D341Med (cell line): ENCODE measurements around the gene NSG2.

Experiments used
- DNase-seq: peaks from one replicate; pipeline ENCODE4 v3.0.0; 2012; ENCODE audit warnings: low spot score

NSG2 gene

DNA sequence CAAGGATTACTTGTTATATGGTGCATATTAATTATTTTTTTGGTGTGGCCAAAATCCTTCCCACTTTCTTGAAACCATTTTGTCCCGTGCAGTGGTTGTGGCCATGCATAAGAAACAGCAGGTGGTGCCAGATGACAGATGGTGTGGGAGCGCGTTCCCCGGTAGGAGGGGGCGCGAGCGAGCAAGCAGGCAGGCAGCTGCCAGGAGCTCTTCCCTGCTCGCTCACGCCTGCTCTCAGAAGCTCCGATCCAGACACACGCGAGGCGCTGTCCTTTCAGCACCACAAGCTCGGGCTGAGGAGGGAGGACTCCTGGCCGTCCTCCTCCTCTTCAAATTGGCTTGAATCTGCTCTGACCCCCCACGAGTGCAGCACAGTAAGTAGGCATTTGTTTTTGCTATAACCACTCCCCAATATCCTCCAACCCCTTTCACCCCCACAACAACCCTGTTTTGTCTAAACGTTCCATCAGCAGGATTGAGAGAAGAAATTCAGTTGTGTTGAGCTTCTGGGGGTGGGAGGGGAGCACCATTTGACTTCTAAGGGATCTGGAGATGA lies at the start of gene NSG2:
Gene NSG2 (plus strand): TSS at position 237 of the 556 bp plus-strand sequence. CDS start 1,050 bp downstream, outside the sequence.
- peak; percentile 93 for DNase-seq

DNA sequence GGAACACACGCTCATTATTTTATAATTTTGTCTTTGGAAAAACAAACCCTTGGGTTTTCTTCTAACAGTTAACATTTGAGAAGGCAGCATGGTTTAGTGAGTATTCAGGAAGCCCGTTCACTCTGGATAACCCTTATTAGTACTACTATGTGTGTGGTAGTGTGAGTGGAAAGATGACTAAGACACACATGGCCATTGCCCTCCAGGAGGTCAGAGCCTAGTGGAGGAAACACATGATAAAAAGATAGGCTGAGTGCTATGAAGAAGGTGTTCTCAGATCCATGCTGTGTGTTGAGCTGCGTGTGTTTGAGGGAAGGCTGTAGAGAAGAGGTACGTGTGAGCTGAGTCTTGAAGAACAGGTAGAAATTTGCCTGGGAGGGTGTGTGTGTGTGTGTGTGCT lies 48.2 kb upstream of the NSG2 start:
- DNase-seq = no peak

DNA sequence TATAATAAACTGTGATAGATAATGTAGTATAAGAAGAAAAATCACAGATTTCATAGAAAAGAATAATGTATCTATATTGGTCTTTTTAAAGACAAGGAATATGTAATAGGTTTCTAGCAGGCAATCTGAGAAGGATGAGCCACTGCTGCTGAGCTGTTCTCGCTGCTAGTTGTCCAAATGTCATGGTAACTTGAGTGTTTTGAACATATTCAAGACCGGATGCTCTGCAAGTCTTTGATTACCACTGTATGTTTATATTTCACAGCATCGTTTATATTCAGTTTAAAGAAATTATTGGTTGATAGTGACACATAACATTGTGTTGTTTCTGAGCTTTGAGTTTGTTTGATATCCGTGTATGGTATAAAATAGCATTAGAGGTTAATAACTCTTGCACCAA lies 47.0 kb upstream of the NSG2 start:
- no peak for DNase-seq

DNA sequence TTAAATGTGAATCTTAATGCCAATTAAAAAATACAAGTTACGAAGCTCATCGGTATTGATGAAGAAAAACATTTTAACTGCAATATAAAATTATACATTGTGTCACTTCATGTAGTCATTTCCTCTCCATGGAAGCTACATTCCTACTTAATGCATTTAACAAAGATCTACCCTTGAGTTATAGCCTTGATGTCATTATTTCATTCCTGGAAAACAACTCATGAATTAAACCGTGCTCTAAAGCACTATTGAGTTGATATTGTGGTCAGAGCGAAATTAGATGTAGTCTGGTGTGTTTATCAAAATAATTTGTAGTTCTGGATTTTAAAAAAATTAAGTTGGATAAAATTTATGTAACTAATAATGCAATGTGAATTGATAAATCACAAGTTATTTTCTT lies 45.4 kb upstream of the NSG2 start:
- DNase-seq = no peak

DNA sequence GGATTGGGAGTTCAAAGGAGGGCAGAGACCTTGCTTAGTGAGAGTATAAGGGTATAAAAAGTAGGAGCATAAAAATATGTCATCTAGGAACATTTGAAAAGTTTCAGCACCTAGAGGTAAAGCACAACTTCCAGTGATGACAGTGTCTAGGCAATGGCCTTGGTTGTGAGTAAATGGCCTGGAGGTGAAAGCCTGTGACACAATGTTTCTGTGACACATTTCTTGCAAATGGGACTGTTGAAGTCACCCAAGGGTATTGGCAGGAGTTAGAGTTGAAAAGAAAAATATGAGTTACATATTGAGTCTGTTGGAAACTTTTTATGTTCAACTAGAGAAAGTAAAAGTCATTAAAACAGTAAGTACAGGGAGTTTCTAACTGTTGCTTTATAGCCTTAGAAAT lies 41.7 kb upstream of the NSG2 start:
- no peak for DNase-seq

DNA sequence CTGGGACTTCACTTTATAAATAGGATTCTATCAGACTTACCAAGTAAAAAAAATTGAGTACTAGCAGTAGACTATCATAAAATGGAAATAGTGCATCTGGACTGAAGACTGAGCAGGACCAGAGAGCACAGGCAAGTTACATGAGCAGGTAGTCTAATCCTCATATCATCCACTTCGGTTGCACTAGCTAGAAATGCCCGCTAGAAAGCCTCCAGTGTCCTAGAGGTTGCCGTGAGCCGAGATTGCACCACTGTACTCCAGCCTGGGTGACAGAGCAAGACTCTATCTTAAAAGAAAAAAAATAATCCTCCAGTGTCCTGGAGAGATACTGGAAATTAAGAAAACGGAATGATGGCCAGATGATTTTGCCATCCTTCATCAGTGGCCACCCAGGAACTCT lies 36.6 kb upstream of the NSG2 start:
- no peak for DNase-seq

DNA sequence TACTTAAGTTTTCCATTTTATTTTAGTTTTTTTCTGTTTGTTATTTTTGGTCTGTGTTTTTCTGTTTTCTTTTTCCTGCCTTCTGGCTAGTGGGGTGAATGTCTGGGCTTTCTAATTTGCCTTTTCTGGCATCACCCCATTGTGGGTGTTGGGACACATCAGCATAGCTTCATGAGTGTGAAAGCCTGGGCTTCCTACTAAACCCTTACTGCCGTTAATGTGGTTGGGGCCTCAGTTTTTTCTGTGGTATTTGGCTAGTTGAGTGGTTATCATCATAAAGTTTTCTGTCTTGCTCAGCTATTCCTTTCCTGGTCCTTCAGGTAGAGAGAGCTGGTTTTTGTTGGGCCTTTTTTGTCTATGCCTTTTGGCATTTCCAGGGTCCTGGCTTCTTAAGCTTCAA lies 35.1 kb upstream of the NSG2 start:
- no peak for DNase-seq

DNA sequence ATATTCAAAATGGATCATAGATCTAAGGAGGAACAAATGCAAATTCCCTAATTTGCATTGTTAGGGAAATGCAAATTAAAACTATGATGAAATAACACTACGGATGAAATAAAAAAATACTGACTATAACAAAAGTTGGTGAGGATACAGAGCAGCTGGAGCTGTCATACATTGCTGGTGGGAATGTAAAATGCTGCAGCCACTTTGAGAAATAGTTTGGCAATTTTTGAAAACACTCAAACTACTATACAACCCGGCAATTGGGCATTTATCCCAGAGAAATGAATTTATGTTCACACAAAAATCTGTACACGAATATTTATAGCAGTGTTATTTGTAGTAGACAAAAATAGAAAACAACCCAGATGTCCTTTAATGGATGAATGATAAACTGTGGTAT lies 34.1 kb upstream of the NSG2 start:
- no peak for DNase-seq

DNA sequence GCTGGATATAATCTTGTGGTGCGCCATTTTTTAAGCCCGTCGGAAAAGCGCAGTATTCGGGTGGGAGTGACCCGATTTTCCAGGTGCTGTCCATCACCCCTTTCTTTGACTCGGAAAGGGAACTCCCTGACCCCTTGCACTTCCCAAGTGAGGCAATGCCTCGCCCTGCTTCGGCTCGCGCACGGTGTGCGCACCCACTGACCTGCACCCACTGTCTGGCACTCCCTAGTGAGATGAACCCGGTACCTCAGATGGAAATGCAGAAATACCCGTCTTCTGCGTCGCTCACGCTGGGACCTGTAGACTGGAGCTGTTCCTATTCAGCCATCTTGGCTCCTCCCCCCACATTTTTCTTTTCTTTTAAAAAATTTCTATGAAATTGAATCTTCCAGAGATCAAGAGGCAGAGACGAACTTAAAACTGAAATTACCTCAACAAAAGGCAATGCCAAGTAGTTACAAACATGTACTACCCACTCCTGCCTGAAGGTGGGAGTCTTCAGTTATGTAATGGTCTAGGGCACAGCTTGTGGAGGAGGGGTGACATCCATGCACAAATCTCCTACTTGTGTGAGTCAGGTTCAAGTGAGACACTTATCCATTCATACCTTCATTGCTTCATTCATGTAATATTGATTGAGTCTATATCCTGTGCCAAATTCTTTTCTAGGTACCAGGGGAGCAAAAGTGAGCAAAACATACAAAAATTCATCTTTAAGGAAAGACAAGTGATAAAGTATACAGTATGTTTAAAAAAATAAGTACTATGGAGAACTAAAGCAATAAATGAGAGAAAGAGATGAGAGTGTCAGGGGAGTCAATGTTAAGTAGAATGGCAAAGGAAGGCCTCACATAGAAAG lies 25.2 kb upstream of the NSG2 start:
- DNase-seq = peak; percentile 58

DNA sequence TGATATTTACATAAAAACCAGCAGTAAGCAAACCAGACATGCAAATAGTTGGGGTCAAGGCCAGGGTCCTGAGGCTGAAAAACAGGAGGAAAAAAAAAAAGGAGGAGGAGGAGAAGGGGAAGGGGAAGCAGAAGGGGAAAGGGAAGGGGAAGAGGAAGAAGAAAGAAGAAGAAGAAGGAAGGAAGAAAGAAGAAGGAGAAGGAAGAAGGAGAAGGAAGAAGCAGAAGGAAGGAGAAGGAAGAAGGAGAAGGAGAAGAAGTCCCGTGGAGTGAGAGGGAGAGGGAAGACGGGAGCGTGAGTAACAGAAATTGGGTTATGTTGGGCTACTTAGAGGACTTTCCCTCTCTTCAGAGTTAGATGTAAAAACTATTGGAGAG lies 24.6 kb upstream of the NSG2 start:
- DNase-seq = no peak

DNA sequence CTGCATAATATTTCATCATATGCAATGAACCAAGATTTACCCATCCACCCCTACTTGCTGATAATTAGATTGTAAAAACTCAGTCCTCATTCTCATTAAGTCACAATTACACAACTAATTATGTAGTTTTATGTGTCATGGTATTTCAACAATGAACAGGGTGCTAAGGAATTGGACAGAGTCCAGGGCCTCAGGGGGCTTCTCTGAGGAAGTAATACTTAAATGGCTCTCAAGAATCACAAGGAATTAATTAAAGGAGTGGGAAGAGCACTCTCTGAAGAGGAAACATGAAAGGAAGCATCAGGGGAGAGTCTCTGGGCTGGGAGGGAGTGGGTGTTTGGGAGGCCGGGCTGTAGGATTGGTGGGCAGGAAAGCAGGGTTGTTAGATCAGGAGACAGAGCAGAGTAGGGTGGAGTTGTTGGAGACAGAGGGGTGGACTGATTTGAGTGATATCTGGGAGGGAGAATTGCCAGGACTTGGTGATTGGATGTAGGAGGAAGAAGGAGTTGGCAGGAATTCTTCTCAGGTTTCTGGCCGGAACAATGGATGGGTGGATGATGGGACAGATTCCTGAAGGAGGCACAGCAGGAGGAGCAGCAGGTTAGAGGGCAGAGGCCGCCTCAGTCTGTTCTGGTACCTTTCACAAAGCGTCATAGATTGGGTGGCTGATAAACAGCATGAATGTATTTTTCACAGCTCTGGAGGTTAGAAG lies 23.0 kb upstream of the NSG2 start:
- DNase-seq = no peak

DNA sequence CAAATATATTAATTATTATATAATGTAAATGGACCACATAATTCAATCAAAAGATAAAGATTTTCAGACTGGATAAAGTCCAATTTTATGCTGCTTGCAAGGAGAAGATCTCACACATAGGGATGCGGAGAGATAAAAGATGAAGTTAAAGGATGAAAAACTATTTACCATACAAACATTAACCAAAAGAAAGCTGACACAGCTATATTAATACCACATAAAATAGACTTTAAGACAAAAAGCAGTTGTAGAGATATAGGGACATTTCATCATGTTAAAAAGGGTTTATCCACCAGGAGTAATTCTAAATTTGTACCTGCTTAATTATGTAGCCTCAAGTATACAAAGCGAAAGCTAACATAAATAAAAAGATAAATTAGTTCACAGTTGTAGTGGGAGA lies 15.2 kb upstream of the NSG2 start:
- DNase-seq = no peak

DNA sequence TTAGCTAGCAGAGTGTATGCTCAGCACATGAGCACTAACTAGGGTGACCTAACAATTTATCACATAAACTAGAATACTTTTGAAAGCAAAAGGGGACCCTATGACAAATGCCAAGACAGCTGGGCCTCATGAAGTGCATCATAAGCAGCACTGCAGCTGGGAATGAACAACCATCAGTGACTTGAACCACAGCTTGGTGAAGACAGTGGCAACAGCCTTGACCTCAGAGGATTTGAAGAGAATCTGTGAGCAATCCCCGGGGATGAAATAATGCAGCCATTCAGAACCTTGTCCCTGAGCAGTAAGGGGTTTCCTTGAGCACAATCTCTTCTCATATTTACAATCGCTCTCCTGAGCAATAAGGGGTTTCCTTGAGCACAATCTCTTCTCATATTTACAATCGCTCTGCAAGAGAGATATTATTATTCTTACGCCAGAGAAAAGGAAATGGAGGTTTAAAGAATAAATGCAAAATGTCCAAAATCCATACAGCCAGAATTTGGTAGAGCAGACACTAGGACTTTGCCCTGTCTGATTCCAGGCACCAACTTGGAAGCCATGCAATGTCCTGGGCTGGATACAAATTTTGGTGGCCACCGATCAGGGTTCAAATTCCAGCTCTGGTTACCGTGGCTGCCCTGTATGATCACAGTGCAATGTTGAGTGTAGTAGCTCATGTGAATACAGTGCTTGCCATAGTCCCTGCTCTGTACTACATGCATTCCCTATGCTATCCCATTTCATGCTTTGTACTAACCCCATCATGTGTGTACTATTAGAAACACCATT lies 846 bp upstream of the NSG2 start:
- DNase-seq = no peak

DNA sequence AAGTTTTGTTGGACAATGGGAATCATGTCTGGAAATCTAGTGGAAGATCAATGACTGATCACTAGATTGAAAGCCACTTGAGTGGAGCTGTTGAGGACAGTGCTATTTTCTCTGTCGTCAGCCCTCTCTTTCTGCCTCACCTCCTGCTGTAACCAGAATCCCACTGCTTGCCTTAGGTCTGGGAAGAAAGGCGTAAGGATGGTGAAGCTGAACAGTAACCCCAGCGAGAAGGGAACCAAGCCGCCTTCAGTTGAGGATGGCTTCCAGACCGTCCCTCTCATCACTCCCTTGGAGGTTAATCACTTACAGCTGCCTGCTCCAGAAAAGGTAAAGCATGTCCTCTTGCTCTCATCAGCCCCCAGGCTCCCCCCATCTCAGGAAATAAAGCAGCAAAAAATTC lies 1.1 kb downstream of the NSG2 start:
- DNase-seq = no peak

DNA sequence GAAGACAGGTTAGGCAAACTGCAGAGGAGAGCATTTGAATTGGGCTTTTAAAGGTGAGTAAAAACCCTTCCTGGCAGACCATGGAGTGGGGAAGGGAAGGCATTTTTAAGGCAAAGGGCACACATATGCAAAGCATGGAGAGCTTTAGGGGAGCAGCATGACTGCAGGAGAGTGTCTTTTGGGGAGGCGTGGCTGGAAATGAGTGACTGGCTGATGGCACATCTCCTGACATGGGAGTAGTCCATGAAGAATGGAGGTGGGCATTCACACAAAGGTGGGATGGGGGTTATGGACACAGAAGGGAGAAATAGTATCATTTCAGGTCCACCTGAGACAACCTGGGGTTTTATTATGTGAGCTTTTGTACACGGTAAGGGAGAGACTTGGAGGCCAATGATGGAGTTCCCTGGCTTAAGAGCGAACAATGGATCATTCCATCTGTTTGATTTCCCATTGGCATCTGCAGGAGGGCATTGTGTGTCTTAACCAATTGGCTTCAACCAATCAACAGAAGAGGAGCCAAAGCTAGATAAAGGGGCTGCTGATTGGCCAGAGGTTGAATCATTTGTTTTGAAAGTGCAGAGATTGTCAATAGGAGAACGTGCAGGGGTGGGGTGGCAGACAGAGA lies 2.1 kb downstream of the NSG2 start:
- no peak for DNase-seq

DNA sequence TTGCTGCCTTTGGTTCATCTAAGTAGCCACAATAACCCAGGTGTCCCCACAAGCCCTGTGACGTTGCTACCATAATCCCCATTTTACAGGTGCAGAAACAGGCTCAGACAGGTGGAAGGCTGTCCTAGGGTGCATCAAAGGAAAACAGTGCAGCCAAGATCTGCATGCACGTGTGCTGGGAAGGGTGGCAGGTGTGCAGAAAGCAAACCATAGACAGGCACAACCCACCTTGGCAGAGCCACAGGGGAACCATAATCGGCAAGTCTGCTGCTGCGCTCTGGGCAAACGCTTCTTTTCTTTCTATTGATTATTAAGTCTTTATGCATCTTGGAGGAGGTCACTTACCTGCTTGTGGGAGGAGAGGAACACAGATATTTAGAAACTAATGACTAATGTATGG lies 7.1 kb downstream of the NSG2 start:
- no peak for DNase-seq

DNA sequence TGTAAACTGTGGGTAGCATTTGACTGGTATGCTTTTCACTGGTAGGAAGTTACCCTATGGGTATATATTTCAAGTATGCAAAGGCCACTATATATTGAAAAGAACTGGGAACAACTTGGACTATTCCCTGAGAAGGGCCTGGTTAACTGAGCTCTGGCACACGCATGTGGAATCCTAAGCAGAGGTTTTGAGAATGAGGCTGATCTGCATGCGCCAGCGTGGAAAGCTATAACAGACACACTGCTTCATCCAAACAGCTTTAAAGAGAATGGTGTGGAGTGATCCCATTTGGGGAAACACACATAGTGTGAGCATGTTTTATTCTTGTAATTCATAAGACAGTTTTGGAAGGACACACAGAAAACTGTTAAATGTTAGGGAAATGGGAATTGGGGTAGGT lies 8.4 kb downstream of the NSG2 start:
- DNase-seq = no peak

DNA sequence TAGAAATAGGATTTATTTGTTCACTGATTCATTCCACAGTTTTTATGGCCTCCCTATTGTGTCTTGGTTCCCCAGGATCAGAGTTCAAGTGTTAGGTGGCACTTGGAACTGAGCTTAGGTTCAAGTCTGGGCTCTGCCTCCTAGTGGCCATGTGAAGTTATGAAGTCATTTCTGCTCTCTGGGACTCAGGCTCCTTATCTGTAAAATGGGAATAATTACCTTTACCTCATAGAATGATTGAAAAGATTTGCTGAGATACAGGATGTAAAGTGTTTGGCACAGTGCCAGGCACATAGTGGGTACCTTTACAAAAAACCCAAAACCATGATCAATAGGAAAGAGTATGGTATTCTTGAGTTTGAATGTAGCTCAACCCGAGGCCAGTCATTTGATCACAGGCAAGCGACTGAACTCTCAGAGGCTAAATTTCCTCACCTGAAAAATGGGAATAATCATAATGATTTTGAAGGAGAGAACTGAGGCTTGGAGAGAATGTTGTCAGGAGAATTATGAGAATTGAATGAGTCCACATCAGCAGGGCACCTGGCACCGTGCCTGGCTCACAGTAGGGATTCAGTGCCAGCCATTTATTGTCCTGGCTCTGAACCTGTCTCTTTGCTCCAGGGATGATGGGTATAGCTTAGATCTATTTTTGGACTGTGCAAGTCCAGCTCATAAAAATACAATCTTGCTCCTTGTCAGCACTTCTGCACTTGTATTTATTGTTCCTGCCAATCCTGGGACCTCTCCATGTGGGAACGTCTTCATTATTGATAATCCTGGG lies 10.8 kb downstream of the NSG2 start:
- no peak for DNase-seq

DNA sequence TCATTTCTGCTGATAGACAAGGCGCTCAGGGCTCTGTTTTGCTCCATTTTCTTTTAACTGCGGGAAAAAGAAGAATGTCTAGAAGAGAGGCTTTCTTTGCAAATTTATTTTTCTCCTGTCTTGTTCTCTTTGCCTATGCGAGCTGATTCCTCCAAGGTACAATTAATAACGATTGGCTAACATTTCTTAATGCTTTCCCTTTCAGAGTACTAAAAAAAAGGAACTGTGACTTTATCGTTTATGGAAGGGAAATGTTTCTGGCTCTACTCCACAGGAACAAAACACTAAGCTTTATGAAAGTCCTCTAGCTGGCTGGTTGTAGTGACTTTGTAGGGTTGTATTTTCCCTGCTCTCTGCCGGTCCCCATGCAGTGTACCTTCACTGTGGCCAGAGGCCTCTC lies 11.7 kb downstream of the NSG2 start:
- no peak for DNase-seq

DNA sequence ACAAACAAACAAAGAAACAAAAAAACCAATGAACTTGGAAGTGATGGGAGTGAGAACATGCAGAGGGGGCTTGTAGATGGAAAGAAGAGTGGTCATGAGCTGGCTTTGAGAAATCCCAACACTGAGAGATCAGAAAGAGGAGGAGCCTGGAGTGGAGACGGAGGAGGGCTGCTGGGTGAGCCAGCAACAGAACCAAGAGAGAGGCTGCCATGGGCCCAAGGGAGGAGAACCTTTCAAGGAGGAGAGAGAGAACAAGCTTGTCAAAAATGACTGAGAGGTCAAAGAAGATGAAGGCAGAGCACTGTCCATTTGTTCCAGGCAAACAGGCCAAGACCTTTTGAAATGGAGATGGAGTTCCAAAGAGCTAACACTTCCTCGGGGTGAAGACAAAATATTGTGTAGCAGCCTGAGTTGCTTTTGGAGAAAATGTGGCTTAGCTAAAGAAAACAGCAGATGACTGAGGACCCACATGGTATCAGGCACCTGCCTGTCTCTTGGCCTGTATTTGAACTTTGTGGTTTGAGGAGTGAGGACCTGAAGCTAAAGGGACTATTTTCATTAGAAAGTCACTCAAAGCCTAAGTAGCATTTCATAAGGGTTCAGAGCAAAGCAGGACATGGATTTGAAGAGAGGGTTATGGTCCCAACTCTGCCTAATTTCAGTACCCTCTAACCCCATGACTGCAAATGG lies 13.1 kb downstream of the NSG2 start:
- DNase-seq = no peak

DNA sequence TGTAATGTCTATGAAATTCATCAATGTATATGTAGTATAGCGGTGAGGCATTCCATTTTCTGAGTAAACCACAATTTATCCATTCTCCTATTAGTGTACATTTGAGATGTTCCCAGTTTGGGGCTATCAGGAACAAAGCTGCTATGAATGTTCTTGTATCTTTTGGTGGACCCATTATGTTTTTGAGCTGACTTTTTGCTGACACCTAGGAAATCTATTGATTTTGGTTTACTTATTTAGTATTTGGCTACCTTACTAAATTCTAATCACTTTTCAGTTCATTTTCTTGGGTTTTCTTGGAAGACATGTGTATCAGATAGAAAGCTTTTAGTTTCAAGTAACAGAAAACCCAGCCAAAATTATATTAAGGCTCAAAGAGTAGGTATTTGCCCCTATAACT lies 13.7 kb downstream of the NSG2 start:
- no peak for DNase-seq
